Stimulated activated CD4-positive, alpha-beta T cell treated with anti-CD3 and anti-CD28 coated beads, Interleukin-15, amount 100 ng/mL, for 1 hour (primary cell): Measurements from ENCODE around the gene BCAS3.
"Not testable (repeated sequence)": the region's sequence is repeated elsewhere in the genome, so short reads cannot be mapped to it uniquely, and the experiment has no call there.

ENCODE experiments used
- DNase-seq, 2 donors: peaks; one replicate each; pipeline ENCODE4 v3.0.0-alpha.2; 2020; ENCODE audit warnings: low read depth in 1 of 2, low spot score in 1 of 2

The BCAS3 gene

GRCh38 chr17:61431594-61432311 is 754.1 kb downstream of the BCAS3 start:
- no peak for DNase-seq

- no peak for DNase-seq
These were observed 758.6 kb downstream of the BCAS3 start for GRCh38 chr17:61436273-61436672.

GRCh38 chr17:61436995-61437704 is 759.5 kb downstream of the BCAS3 start:
- no peak for DNase-seq

- no peak for DNase-seq
These were observed 763.0 kb downstream of the BCAS3 start for GRCh38 chr17:61440697-61441096.

- DNase-seq: not testable (repeated sequence)
These were observed 763.9 kb downstream of the BCAS3 start for GRCh38 chr17:61441507-61441906.

- no peak for DNase-seq
These were observed 764.6 kb downstream of the BCAS3 start for GRCh38 chr17:61442136-61442775.
